IMR-90 (cell line): ENCODE data around the gene C17orf67. TPM values are rescaled to one million over a fixed set of nuclear protein-coding genes. Genes with fewer than 3 reads are reported as not detected.

ENCODE experiments used
- ATAC-seq: fragments of 200-7000 bp; cut with Tn5 transposase; 2 replicates; pipeline ENCODE4 v1.9.1; 2020; ENCODE audit warnings: low read depth, mild to moderate bottlenecking, moderate library complexity
- BruUV-seq: library from RNA; stranded (reverse); fragments of 400-500 nt; replicated peaks from 2 replicates; lab custom pipeline; 2021; lab: Mats Ljungman, UMichigan
- CTCF ChIA-PET: fragments of 300-600 bp; formaldehyde crosslinking; extraction: SDS; loops from one replicate; lab custom pipeline; 2021; ENCODE audit warnings: antibody characterized with exemption; lab: Yijun Ruan, JAX
- POLR2A ChIA-PET: fragments of 300-600 bp; sonication (Branson Sonifier 250); formaldehyde crosslinking; loops from one replicate; lab custom pipeline; 2022; ENCODE audit warnings: antibody characterized with exemption; ENCODE audit not compliant: unreplicated experiment; lab: Charles Lee
- DNase-seq: peaks from one replicate; pipeline ENCODE4 v3.0.0; 2013
- H2AFZ ChIP-seq: replicated peaks from 2 replicates; pipeline ENCODE3; 2013; ENCODE audit warnings: low read length, mild to moderate bottlenecking; ENCODE audit not compliant: poor library complexity
- H2AK5ac ChIP-seq: 2 replicates; pipeline ENCODE4 v1.6.1; 2013; ENCODE audit warnings: low read depth, low read length, inconsistent platforms
- H2AK9ac ChIP-seq: replicated peaks from 2 replicates; pipeline ENCODE3; 2013; ENCODE audit warnings: mild to moderate bottlenecking, low read depth, low read length, moderate library complexity; ENCODE audit not compliant: poor library complexity
- H2BK120ac ChIP-seq: 2 replicates; pipeline ENCODE4 v1.6.1; 2013; ENCODE audit warnings: low read depth, low read length, inconsistent platforms
- H2BK15ac ChIP-seq: 3 replicates; pipeline ENCODE4 v1.6.1; 2013; ENCODE audit warnings: low read depth, low read length, inconsistent platforms
- H2BK20ac ChIP-seq: 2 replicates; pipeline ENCODE4 v1.6.1; 2013; ENCODE audit warnings: low read depth, mild to moderate bottlenecking, inconsistent platforms, low read length, moderate library complexity
- H2BK5ac ChIP-seq: 2 replicates; pipeline ENCODE4 v1.6.1; 2013; ENCODE audit warnings: mild to moderate bottlenecking, low read depth, low read length, inconsistent platforms; ENCODE audit not compliant: poor library complexity, severe bottlenecking
- H3K14ac ChIP-seq: replicated peaks from 2 replicates; pipeline ENCODE4 v1.6.1; 2013; ENCODE audit warnings: low read depth, low read length, inconsistent platforms
- H3K18ac ChIP-seq: 2 replicates; pipeline ENCODE4 v1.6.1; 2013; ENCODE audit warnings: low read depth, low read length, control low read depth
- H3K23ac ChIP-seq: 2 replicates; pipeline ENCODE4 v1.6.1; 2013; ENCODE audit warnings: low read depth, low read length, inconsistent platforms
- H3K27ac ChIP-seq: 2 replicates; pipeline ENCODE4 v1.5.1; 2013; ENCODE audit warnings: mild to moderate bottlenecking, control low read depth, low read length; ENCODE audit not compliant: insufficient read depth
- H3K27me3 ChIP-seq: 2 replicates; pipeline ENCODE4 v1.6.1; 2013; ENCODE audit warnings: low read length; ENCODE audit not compliant: control insufficient read depth, insufficient read depth
- H3K36me3 ChIP-seq: 2 replicates; pipeline ENCODE4 v1.6.1; 2013; ENCODE audit warnings: low read length, mixed read lengths; ENCODE audit not compliant: control insufficient read depth, insufficient read depth
- H3K4ac ChIP-seq: 2 replicates; pipeline ENCODE4 v1.6.1; 2013; ENCODE audit warnings: low read depth, low read length, inconsistent platforms
- H3K4me1 ChIP-seq: 2 replicates; pipeline ENCODE4 v1.6.1; 2013; ENCODE audit warnings: low read length, mixed read lengths; ENCODE audit not compliant: control insufficient read depth, insufficient read depth
- H3K4me2 ChIP-seq: 2 replicates; pipeline ENCODE4 v1.6.1; 2013; ENCODE audit warnings: low read depth, mild to moderate bottlenecking, control low read depth, low read length, moderate library complexity
- H3K4me3 ChIP-seq: 2 replicates; pipeline ENCODE4 v1.5.1; 2013; ENCODE audit warnings: low read depth, mild to moderate bottlenecking, control low read depth, low read length, moderate library complexity; ENCODE audit not compliant: insufficient read depth
- H3K56ac ChIP-seq: 2 replicates; pipeline ENCODE4 v1.6.1; 2013; ENCODE audit warnings: low read length, inconsistent platforms; ENCODE audit not compliant: insufficient read depth; ENCODE audit errors: extremely low read depth
- H3K79me1 ChIP-seq, 2 experiments: 2 replicates each; pipeline ENCODE4 v1.6.1; 2013; ENCODE audit warnings: low read length in 2 of 2, inconsistent platforms in 1 of 2, low read depth in 1 of 2
- H3K9ac ChIP-seq: 2 replicates; pipeline ENCODE4 v1.6.1; 2013; ENCODE audit warnings: low read depth, low read length, control low read depth
- H3K9me1 ChIP-seq: 2 replicates; pipeline ENCODE4 v1.6.1; 2013; ENCODE audit warnings: low read length, inconsistent platforms; ENCODE audit not compliant: insufficient read depth
- H3K9me3 ChIP-seq: 2 replicates; pipeline ENCODE4 v1.6.1; 2013; ENCODE audit warnings: low read length; ENCODE audit not compliant: control insufficient read depth, insufficient read depth
- H4K20me1 ChIP-seq: 2 replicates; pipeline ENCODE4 v1.6.1; 2013; ENCODE audit warnings: low read length, inconsistent platforms; ENCODE audit not compliant: insufficient read depth
- H4K5ac ChIP-seq: 2 replicates; pipeline ENCODE4 v1.6.1; 2013; ENCODE audit warnings: mild to moderate bottlenecking, low read depth, low read length, control low read depth
- H4K8ac ChIP-seq, 2 experiments: 2 replicates each; pipeline ENCODE4 v1.6.1; 2013; ENCODE audit warnings: low read depth in 2 of 2, low read length in 2 of 2, control low read depth in 1 of 2, inconsistent platforms in 1 of 2
- H4K91ac ChIP-seq: 2 replicates; pipeline ENCODE4 v1.6.1; 2013; ENCODE audit warnings: low read depth, low read length, inconsistent platforms; ENCODE audit not compliant: insufficient read depth
- CTCF ChIP-seq: conservative IDR thresholded peaks from 2 replicates; pipeline ENCODE4 v1.5.1; 2012; ENCODE audit warnings: mild to moderate bottlenecking, low read depth, low read length, improper control_type of control experiment
- ELK1 ChIP-seq: fragments of 150-350 bp; IDR thresholded peaks from 2 replicates; pipeline ENCODE4 v1.6.1; 2016; ENCODE audit warnings: low read depth, mild to moderate bottlenecking, low read length, moderate library complexity, borderline replicate concordance
- POLR2A ChIP-seq: IDR thresholded peaks from 2 replicates; pipeline ENCODE4 v1.6.1; 2012; ENCODE audit warnings: mild to moderate bottlenecking, low read depth, low read length
- RAD21 ChIP-seq: IDR thresholded peaks from 2 replicates; pipeline ENCODE4 v1.6.1; 2012; ENCODE audit warnings: low read length, improper control_type of control experiment
- RCOR1 ChIP-seq: IDR thresholded peaks from 2 replicates; pipeline ENCODE4 v1.6.1; 2012; ENCODE audit warnings: mild to moderate bottlenecking, low read length, improper control_type of control experiment; ENCODE audit not compliant: insufficient replicate concordance
- RFX5 ChIP-seq: IDR thresholded peaks from 2 replicates; pipeline ENCODE4 v1.8.0; 2012; ENCODE audit warnings: low read depth, mild to moderate bottlenecking, low read length, moderate library complexity
- SMC3 ChIP-seq: fragments of 150-350 bp; IDR thresholded peaks from 2 replicates; pipeline ENCODE4 v1.6.1; 2016; ENCODE audit warnings: low read depth, mild to moderate bottlenecking, antibody characterized with exemption, low read length, moderate library complexity
- WGBS, 2 experiments: methylation state at CpG; one replicate each; pipeline versions ENCODE4 v1.1.5 to v1.1.7; 2013; ENCODE audit warnings: missing lambda C conversion rate in 2 of 2; ENCODE audit not compliant: insufficient read length in 1 of 2; ENCODE audit errors: extremely low coverage in 2 of 2; 5-methylcytosine and 5-hydroxymethylcytosine counted together
- dilution Hi-C: fragments of 300-500 bp; cut with HindIII; formaldehyde crosslinking; loops from one replicate; pipeline ENCODE4 v1.14.3; 2018; ENCODE audit warnings: low sequenced_read_pairs; ENCODE audit not compliant: unreplicated experiment
- in situ Hi-C: fragments of 300-500 bp; cut with MboI; formaldehyde crosslinking; loops from 3 replicates; pipeline ENCODE4 v1.14.3; 2019; ENCODE audit warnings: low sequenced_read_pairs, inconsistent platforms, mixed read lengths
- intact Hi-C: fragments of 100-400 bp; cut with micrococcal nuclease; formaldehyde crosslinking; loops from 2 replicates; pipeline ENCODE4 v1.10.0; 2022
- polyA plus RNA-seq, 3 experiments: library from polyadenylated mRNA; depleted of rRNA; stranded (reverse); fragments of >200 nt; gene quantifications; 2 replicates each; pipeline ENCODE4 v1.2.3, GENCODE V29; 2012; ENCODE audit warnings: low replicate concordance in 1 of 3
- total RNA-seq: library from RNA; depleted of rRNA; stranded (reverse); fragments of >200 nt; gene quantifications from 2 replicates; pipeline ENCODE4 v1.2.3, GENCODE V29; 2012

The C17orf67 gene
- total and polyA plus RNA-seq, 2 of the 4 experiments (the other 2 are of a cell fraction): 0.18 to 1.1 TPM

GRCh38 chr17:56785997-56786680 is 47.6 kb downstream of the C17orf67 start:
- H3K36me3 ChIP-seq: no peaks in the 10 kb centered on the region
- H2AK5ac ChIP-seq: peak overlapping the region; percentile 87
- H3K56ac ChIP-seq: no peak overlapping the region
- H3K4me1 ChIP-seq: peaks cover 15% of the 10 kb centered on the region
- intact Hi-C loops (no loop called here), in situ Hi-C loops (no loop called here), dilution Hi-C loops (no loop called here)
- peak overlapping the region; percentile 42 for H3K14ac ChIP-seq
- no peak overlapping the region for H3K9ac ChIP-seq
- POLR2A ChIA-PET: no interaction called here
- H3K4ac ChIP-seq: peak overlapping the region; percentile 67
- H3K23ac ChIP-seq: peak overlapping the region; percentile 10; the same call in 1 of the 2 replicates
- H3K27me3 ChIP-seq: no peaks in the 10 kb centered on the region
- no peak overlapping the region for H3K4me2 ChIP-seq
- H4K5ac ChIP-seq: peak overlapping the region; percentile 67
- DNase-seq (no peak), ATAC-seq (no peak)
- peak overlapping the region; percentile 62 for H4K91ac ChIP-seq
- peak overlapping the region; percentile 34 for H2AK9ac ChIP-seq
- H3K79me1 ChIP-seq: no peaks in the 10 kb centered on the region
- H2BK15ac ChIP-seq: peak overlapping the region; percentile 87
- no TSS peak for BruUV-seq
- H2BK5ac ChIP-seq: peak overlapping the region; percentile 7
- no peaks in the 10 kb centered on the region for H4K20me1 ChIP-seq
- H3K18ac ChIP-seq: peak overlapping the region; percentile 45
- H4K8ac ChIP-seq: peak overlapping the region; percentile 44 to 55
- H3K9me1 ChIP-seq: peaks cover 13% of the 10 kb centered on the region
- no peak overlapping the region for H3K4me3 ChIP-seq
- no peak for TF ChIP-seq SMC3
- TF ChIP-seq RFX5: no peak
- TF ChIP-seq RAD21: no peak
- no peak for TF ChIP-seq CTCF
- no peak for TF ChIP-seq RCOR1
- no peak for TF ChIP-seq ELK1
- no peak for TF ChIP-seq POLR2A
- peak overlapping the region; percentile 77 for H2BK120ac ChIP-seq
- CTCF ChIA-PET: interaction anchor here (1.2 kb wide), 1 partner anchor 71 kb away, joined by 4 read pairs; no protein-coding TSS in a partner anchor
- peak overlapping the region; percentile 84 for H2BK20ac ChIP-seq
- no peaks in the 10 kb centered on the region for H3K9me3 ChIP-seq
- peak overlapping the region; percentile 48 for H2AFZ ChIP-seq
- H3K27ac ChIP-seq: peak overlapping the region; percentile 26; the same call in 1 of the 2 replicates
- 100% methylated on average over 1 of the region's 9 CpGs; no CpG with 5 or more reads in 1 of the 2 experiments for WGBS, 2 experiments
